ENCODE results near the gene SEPTIN12.
A peak's percentile ranks its signal among the peaks of the same experiment; 100 is the strongest.

DNA sequence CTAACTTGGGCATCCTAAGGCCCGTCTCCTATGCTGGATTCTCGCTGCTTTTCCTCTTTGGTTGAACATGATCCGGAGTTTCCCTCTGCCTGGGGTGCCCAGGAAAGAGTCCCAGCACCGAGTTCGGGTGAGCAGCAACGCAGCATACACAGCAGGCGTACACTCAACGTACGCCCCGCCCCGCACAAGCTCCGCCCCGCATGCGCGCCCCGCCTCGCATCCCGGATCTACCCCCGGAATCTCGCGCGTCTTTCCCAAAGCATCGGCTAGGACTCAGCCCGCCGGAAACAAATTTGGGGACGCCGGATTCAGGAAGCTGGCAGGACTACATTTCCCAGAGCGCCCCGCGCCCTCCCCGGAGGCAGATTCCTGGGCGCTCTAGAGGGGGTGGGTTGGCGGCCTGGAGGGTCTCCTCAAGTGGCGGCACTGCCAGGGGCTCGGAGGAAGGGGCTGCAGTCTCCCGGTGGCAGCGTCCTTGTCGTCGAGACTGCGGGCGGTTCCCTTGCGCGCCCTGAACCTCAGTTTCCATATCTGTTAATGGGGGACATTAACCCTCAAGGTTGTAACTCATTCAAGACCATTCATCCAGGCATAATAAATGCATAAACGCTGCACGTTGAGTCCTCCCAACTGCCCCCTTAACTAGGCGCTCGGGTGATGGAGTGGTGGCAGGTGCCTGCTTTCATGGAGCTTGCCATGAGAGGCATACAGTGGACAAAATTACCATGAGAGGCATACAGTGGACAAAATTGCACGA lies 19.4 kb downstream of the SEPTIN12 start:
- no peak for TF ChIP-seq RAD21 (IDR thresholded peaks at IDR 0.05; ENCODE audit: low read depth)
- peak; percentile 22; the same call in 1 of the 2 replicates for TF ChIP-seq TEAD4 (IDR thresholded peaks at IDR 0.05)
- TF ChIP-seq ZBTB7A (IDR thresholded peaks at IDR 0.05; ENCODE audit: low read depth): peak; percentile 76
- TF ChIP-seq, protein P1, sequence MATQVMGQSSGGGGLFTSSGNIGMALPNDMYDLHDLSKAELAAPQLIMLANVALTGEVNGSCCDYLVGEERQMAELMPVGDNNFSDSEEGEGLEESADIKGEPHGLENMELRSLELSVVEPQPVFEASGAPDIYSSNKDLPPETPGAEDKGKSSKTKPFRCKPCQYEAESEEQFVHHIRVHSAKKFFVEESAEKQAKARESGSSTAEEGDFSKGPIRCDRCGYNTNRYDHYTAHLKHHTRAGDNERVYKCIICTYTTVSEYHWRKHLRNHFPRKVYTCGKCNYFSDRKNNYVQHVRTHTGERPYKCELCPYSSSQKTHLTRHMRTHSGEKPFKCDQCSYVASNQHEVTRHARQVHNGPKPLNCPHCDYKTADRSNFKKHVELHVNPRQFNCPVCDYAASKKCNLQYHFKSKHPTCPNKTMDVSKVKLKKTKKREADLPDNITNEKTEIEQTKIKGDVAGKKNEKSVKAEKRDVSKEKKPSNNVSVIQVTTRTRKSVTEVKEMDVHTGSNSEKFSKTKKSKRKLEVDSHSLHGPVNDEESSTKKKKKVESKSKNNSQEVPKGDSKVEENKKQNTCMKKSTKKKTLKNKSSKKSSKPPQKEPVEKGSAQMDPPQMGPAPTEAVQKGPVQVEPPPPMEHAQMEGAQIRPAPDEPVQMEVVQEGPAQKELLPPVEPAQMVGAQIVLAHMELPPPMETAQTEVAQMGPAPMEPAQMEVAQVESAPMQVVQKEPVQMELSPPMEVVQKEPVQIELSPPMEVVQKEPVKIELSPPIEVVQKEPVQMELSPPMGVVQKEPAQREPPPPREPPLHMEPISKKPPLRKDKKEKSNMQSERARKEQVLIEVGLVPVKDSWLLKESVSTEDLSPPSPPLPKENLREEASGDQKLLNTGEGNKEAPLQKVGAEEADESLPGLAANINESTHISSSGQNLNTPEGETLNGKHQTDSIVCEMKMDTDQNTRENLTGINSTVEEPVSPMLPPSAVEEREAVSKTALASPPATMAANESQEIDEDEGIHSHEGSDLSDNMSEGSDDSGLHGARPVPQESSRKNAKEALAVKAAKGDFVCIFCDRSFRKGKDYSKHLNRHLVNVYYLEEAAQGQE (IDR thresholded peaks at IDR 0.05; ENCODE audit: low read depth): no peak
- no peak for TF ChIP-seq CEBPB (IDR thresholded peaks at IDR 0.05)
- TF ChIP-seq TAF1 (IDR thresholded peaks at IDR 0.05; ENCODE audit: low read depth): no peak
- TF ChIP-seq, protein P2, sequence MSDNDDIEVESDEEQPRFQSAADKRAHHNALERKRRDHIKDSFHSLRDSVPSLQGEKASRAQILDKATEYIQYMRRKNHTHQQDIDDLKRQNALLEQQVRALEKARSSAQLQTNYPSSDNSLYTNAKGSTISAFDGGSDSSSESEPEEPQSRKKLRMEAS (IDR thresholded peaks at IDR 0.05): peak; percentile 52
- no peak for TF ChIP-seq YY1 (IDR thresholded peaks at IDR 0.05; ENCODE audit: low read depth)
- TF ChIP-seq FOXM1 (IDR thresholded peaks at IDR 0.05; ENCODE audit: borderline replicate concordance, low read depth): no peak
- no peak; the same call in 1 of the 2 replicates for TF ChIP-seq TCF12 (IDR thresholded peaks at IDR 0.05; ENCODE audit: low read depth)
- no peak for TF ChIP-seq EP300 (IDR thresholded peaks at IDR 0.05; ENCODE audit: borderline replicate concordance)
